CD4-positive, CD25-positive, alpha-beta regulatory T cell (primary cell): ENCODE data around the gene NPRL2. TPM values are rescaled to one million over a fixed set of nuclear protein-coding genes. Genes with fewer than 3 reads are reported as not detected.

Experiments
- ATAC-seq, 2 donors: fragments of 150-1000 bp; cut with Tn5 transposase; one replicate each; pipeline ENCODE4 v1.10.0; 2021; ENCODE audit warnings: low read depth in 2 of 2, moderate number of reproducible peaks in 2 of 2, moderate library complexity in 1 of 2
- DNase-seq, 3 donors: peaks; one replicate each; pipeline versions ENCODE4 v3.0.0 to v3.0.0-alpha.2; 2012 to 2022; ENCODE audit warnings: mixed read lengths in 1 of 3
- H3K27ac ChIP-seq: one replicate; pipeline ENCODE4 v1.7.0; 2013; ENCODE audit warnings: mild to moderate bottlenecking, low read length; ENCODE audit not compliant: insufficient read depth, poor library complexity, severe bottlenecking
- H3K27me3 ChIP-seq: one replicate; pipeline ENCODE4 v1.7.0; 2013; ENCODE audit warnings: low read length; ENCODE audit not compliant: control insufficient read depth, insufficient read depth
- H3K36me3 ChIP-seq: one replicate; pipeline ENCODE4 v1.7.0; 2013; ENCODE audit warnings: mild to moderate bottlenecking, low read length, moderate library complexity; ENCODE audit not compliant: control insufficient read depth, insufficient read depth
- H3K4me1 ChIP-seq: 2 replicates; pipeline ENCODE4 v1.7.0; 2013; ENCODE audit warnings: mild to moderate bottlenecking, low read length; ENCODE audit not compliant: insufficient read depth, control insufficient read depth, poor library complexity, severe bottlenecking
- H3K4me3 ChIP-seq: one replicate; pipeline ENCODE4 v1.7.0; 2013; ENCODE audit warnings: low read depth, mild to moderate bottlenecking, low read length, moderate library complexity
- H3K9me3 ChIP-seq, 2 experiments: 1 replicate in 1 of 2; 2 replicates in 1 of 2; pipeline ENCODE4 v1.7.0; 2013; ENCODE audit warnings: low read length in 2 of 2, mild to moderate bottlenecking in 1 of 2, moderate library complexity in 1 of 2; ENCODE audit not compliant: control insufficient read depth in 2 of 2
- H3K27ac Mint-ChIP-seq, 3 donors: one replicate each; pipeline ENCODE4 v1.8.0; 2020 to 2022; ENCODE audit warnings: mild to moderate bottlenecking in 3 of 3, mixed read lengths in 3 of 3, moderate library complexity in 2 of 3
- H3K27me3 Mint-ChIP-seq: one replicate; pipeline ENCODE4 v1.8.0; 2022; ENCODE audit warnings: mild to moderate bottlenecking, mixed read lengths
- H3K36me3 Mint-ChIP-seq: one replicate; pipeline ENCODE4 v1.8.0; 2020; ENCODE audit warnings: mixed read lengths
- H3K4me1 Mint-ChIP-seq, 4 donors: one replicate each; pipeline ENCODE4 v1.8.0; 2020 to 2022; ENCODE audit warnings: mixed read lengths in 4 of 4, mild to moderate bottlenecking in 1 of 4
- H3K4me3 Mint-ChIP-seq, 4 donors: one replicate each; pipeline ENCODE4 v1.8.0; 2020 to 2022; ENCODE audit warnings: mild to moderate bottlenecking in 4 of 4, mixed read lengths in 4 of 4, moderate library complexity in 3 of 4
- H3K9me3 Mint-ChIP-seq, 7 donors: one replicate each; pipeline ENCODE4 v1.8.0; 2020 to 2022; ENCODE audit warnings: mixed read lengths in 7 of 7, mild to moderate bottlenecking in 3 of 7, moderate library complexity in 2 of 7
- polyA plus RNA-seq, 4 donors: library from polyadenylated mRNA; unstranded; fragments of 300-500 nt; fragmentation: Illumina TruSeq; gene quantifications; one replicate each; pipeline ENCODE4 v1.2.3, GENCODE V29; 2021
- total RNA-seq: library from RNA; stranded (reverse); gene quantifications from one replicate; pipeline ENCODE4 v1.2.3, GENCODE V29; 2022

NPRL2 gene
- total RNA-seq (30.1 TPM), polyA plus RNA-seq (10 to 100 TPM; 43.0 to 51.8 (median 49.6) TPM)

DNA sequence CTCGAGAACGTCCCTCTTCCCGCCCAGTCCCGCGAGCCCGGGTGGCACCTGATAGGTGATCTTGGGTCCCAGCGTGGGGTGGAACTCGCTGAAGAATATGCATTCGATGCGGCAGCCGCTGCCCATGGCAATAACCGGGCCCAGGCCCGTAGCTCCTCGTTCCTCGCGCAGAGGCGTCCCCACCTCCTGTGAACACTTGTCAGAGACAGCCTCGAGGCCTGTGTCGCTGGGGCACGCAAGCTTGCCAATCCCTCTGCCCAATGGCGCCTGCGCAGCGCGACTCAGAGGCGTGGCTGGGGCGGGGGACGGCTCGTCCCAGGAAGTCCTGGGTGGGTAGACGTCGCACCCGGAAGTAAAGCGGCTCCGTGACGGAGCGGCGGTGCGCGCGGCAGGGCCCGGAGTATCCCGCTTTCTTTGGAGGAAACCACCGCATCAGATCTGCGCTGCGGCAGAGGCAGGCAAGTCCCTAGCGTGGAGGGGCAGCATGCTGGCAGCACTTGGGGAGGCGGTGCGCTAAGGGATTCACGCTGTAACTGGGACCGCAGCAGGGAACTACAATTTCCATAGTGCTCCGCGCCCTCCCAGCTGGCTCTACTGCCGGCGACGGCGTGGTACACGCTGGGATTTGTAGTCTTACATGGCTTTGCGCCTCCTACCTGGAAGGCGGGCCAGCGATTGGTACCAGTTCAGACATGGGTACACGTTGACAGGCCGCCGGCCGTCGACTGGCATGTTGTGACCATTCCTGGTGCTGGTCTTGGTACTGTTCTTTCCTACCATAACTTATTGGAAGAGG, at the start of gene NPRL2, which contains the start of gene CYB561D2:
Gene NPRL2 (minus strand): TSS at position 249 of the 796 bp plus-strand sequence. CDS start 123 bp downstream, at position 126.
Gene CYB561D2 (plus strand): TSS at position 336 of the 796 bp plus-strand sequence. CDS start 572 bp downstream, outside the sequence.
- DNase-seq (peak; percentile 98 to 99 (median 99)), ATAC-seq (peak; percentile 86 to 87)
- Mint-ChIP-seq H3K4me1 (peaks cover 5 to 87% (median 44%) of the 10 kb centered on the region in 4 donors), H3K27me3 (no peaks in the 10 kb centered on the region), H3K9me3 (no peaks in the 10 kb centered on the region), H3K27ac (peak within 1 kb of the TSS; percentile 98 to 99 (median 99)), H3K4me3 (peak within 1 kb of the TSS; percentile 91 to 97 (median 96)), H3K36me3 (peaks cover 16% of the 10 kb centered on the region)
- Histone ChIP-seq H3K27me3 (no peaks in the 10 kb centered on the region), H3K27ac (peak within 1 kb of the TSS; percentile 93), H3K4me3 (peak within 1 kb of the TSS; percentile 83), H3K9me3 (no peaks in the 10 kb centered on the region), H3K36me3 (peaks cover 45% of the 10 kb centered on the region), H3K4me1 (peaks cover 46% of the 10 kb centered on the region)

DNA sequence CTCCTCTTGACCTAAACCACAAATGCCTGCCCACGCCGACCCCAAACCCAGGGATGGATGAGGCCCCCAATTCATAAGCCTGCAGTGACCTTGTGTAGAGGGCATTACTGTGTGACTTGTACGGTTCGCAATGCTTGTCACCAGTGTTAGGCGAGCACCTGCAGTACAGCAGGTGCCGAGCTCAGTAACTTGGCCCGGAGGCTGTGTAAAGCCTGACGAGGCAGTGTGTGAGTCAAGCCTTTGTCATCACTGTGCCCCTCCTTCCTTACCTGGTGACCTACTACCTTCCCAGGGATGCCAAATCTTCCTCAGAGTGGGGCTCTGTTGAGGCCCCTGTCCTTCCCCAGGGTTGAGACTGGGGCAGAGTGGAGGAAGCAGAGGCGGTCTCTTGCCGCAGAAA, 45.9 kb upstream of the NPRL2 start:
- Histone ChIP-seq H3K4me3 (no peak overlapping the region), H3K27ac (no peak overlapping the region), H3K9me3 (no peaks in the 10 kb centered on the region), H3K27me3 (no peaks in the 10 kb centered on the region), H3K4me1 (no peaks in the 10 kb centered on the region), H3K36me3 (no peaks in the 10 kb centered on the region)
- Mint-ChIP-seq H3K27ac (peak overlapping the region in 1 of 3 donors; percentile 88), H3K36me3 (no peaks in the 10 kb centered on the region), H3K4me1 (peaks cover 0 to 5% (median 0%) of the 10 kb centered on the region in 4 donors), H3K27me3 (no peaks in the 10 kb centered on the region), H3K9me3 (no peaks in the 10 kb centered on the region), H3K4me3 (no peak overlapping the region)
- no peak for DNase-seq
- ATAC-seq = no peak

DNA sequence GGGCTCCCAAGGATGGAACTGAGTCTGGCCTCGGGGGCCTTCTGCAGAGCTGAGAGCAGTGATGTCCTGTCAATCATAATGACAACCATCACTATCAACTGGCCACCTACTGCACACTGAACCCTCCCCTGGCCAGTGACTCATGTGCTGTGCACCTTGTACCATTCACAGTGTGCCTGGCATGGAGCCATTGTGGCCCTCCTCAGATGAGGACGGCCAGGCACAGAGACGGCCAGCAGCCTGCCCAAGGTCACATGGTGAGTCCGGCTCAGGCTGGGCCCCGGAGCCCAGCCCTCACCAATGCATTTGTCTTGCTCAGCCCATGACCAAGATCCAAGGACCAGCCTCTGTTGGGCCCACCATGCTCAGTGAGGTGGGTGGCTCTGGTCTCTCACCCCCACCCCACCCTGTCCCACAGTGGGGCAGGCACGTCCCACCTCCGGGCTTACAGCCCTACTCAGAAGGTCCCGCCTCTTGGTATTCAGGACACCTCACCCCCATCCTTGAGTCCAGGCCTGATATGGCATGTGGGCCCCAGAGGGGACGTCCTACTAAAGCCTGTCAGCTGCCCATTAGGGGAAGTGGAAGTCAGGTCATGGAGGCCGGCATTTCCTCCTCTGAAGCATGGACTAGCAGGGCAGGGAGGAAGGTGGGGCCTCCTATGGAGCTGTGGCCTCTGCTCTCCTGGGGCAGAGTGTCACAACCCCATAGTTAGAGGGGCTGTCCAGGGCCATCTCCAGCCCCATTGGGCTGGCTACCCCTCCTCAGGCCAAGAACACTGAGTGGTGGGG, 44.7 kb upstream of the NPRL2 start:
- ATAC-seq (no peak), DNase-seq (no peak)
- no peak overlapping the region for H3K4me3 ChIP-seq
- H3K36me3 ChIP-seq = no peaks in the 10 kb centered on the region
- H3K4me1 ChIP-seq = no peaks in the 10 kb centered on the region
- no peak overlapping the region for H3K27ac Mint-ChIP-seq
- H3K4me3 Mint-ChIP-seq = peak overlapping the region in 1 of 4 donors; percentile 2
- no peaks in the 10 kb centered on the region for H3K9me3 Mint-ChIP-seq
- H3K27me3 ChIP-seq = no peaks in the 10 kb centered on the region
- H3K36me3 Mint-ChIP-seq = no peaks in the 10 kb centered on the region
- H3K9me3 ChIP-seq = no peaks in the 10 kb centered on the region
- peaks cover 0 to 5% (median 0%) of the 10 kb centered on the region in 4 donors for H3K4me1 Mint-ChIP-seq
- no peaks in the 10 kb centered on the region for H3K27me3 Mint-ChIP-seq
- no peak overlapping the region for H3K27ac ChIP-seq

DNA sequence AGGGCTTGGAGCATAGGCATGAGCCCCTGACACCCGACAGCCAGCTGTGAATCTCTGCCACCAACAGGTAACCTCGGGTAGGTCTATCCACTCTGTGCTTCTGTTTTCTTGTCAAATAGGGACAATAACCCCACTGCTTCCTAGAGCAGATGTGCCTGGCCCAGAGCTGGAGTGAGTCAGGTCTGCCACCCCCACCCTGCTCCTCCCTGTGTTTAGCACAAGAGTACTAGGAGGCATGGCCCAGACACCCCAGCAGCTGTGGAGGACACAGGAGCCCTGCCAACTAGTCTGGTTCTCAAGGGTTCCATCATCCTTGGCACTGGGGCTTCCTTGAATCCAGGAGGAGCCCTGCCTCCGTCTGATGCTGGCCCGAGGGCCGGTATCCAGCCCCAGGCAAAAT, 42.5 kb upstream of the NPRL2 start:
- Histone ChIP-seq H3K27me3 (no peaks in the 10 kb centered on the region), H3K4me1 (no peaks in the 10 kb centered on the region), H3K27ac (no peak overlapping the region), H3K36me3 (no peaks in the 10 kb centered on the region), H3K4me3 (no peak overlapping the region), H3K9me3 (no peaks in the 10 kb centered on the region)
- H3K4me3 Mint-ChIP-seq = no peak overlapping the region
- H3K27me3 Mint-ChIP-seq = no peaks in the 10 kb centered on the region
- no peaks in the 10 kb centered on the region for H3K9me3 Mint-ChIP-seq
- peaks cover 0 to 2% (median 0%) of the 10 kb centered on the region in 4 donors for H3K4me1 Mint-ChIP-seq
- H3K27ac Mint-ChIP-seq = no peak overlapping the region
- ATAC-seq = no peak
- DNase-seq = no peak
- H3K36me3 Mint-ChIP-seq = no peaks in the 10 kb centered on the region

DNA sequence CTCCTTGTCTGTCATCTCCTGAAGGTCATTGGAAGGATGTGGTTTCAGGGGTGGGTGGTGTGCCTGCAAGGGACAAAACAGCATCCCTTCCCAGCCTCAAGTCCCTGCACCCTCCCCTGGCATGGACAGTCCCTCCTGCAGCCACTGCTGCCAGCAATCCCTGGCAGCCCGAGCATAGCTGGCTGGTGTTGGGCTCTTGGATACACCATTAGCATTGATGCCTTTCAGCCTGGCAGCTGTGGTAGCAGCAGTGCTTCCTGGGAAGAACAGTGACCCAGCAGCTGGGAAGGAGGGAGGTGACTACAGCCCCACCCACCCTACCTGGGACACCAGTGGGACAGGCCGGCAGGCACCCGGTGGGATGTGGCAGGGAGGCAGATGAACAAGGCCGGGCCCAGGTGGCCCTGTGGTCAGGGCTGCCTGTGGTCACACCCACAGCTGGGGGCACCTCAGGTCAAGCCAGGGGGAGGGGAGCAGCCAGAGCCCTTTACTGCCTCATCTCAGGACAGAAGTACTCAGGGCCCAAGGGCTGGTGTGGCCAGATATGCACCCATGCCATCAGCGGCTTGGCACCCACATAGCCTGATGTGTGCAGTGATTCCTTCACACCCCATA, 41.6 kb upstream of the NPRL2 start:
- no peak overlapping the region for H3K4me3 Mint-ChIP-seq
- DNase-seq = no peak
- peaks cover 0 to 2% (median 0%) of the 10 kb centered on the region in 4 donors for H3K4me1 Mint-ChIP-seq
- Histone ChIP-seq H3K36me3 (no peaks in the 10 kb centered on the region), H3K4me1 (no peaks in the 10 kb centered on the region), H3K9me3 (no peaks in the 10 kb centered on the region), H3K4me3 (no peak overlapping the region), H3K27me3 (no peaks in the 10 kb centered on the region), H3K27ac (no peak overlapping the region)
- no peaks in the 10 kb centered on the region for H3K36me3 Mint-ChIP-seq
- H3K27ac Mint-ChIP-seq = peak overlapping the region in 1 of 3 donors; percentile 23
- H3K27me3 Mint-ChIP-seq = no peaks in the 10 kb centered on the region
- H3K9me3 Mint-ChIP-seq = no peaks in the 10 kb centered on the region
- no peak for ATAC-seq

DNA sequence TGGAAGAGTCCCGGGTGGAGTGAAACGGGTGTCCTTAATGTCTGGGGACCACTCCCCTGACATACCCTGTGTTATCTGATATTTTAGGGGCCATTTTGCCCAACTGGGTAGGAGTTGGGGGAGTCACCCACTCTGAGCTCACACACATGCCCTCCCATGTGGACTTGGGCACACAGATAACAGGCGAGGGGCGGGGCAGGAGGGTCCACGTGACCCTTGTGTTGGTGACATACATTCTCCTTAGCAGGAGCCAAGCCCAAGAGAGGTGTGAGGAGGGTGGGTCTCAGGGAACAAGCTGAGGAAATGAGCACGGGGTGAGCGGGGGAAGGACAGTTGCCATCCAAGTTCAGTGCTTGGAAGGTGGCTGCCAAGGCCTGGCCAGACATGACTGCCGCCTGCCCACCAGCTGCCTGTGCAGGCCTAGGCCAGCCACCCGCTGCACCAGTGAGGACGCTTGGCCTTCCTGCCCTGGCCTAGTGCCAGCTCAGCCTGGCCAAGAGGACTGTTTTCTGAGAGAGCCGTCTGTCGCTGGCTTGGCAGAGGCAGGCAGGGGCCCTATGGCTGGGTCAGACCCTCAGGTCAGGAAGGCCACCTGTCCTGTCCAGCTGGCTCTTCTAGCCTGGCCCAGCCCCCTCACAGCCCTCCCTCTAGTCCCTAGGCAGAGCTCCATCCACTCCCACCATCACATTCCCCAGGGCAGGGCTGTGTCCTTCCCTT, 40.1 kb upstream of the NPRL2 start:
- H3K27me3 Mint-ChIP-seq = no peaks in the 10 kb centered on the region
- Histone ChIP-seq H3K4me3 (no peak overlapping the region), H3K36me3 (no peaks in the 10 kb centered on the region), H3K27me3 (no peaks in the 10 kb centered on the region), H3K9me3 (no peaks in the 10 kb centered on the region), H3K27ac (no peak overlapping the region), H3K4me1 (no peaks in the 10 kb centered on the region)
- peak overlapping the region in 1 of 3 donors; percentile 56 for H3K27ac Mint-ChIP-seq
- ATAC-seq = no peak
- DNase-seq = no peak
- no peaks in the 10 kb centered on the region for H3K9me3 Mint-ChIP-seq
- no peaks in the 10 kb centered on the region for H3K36me3 Mint-ChIP-seq
- H3K4me3 Mint-ChIP-seq = no peak overlapping the region
- peaks cover 0 to 2% (median 0%) of the 10 kb centered on the region in 4 donors for H3K4me1 Mint-ChIP-seq

DNA sequence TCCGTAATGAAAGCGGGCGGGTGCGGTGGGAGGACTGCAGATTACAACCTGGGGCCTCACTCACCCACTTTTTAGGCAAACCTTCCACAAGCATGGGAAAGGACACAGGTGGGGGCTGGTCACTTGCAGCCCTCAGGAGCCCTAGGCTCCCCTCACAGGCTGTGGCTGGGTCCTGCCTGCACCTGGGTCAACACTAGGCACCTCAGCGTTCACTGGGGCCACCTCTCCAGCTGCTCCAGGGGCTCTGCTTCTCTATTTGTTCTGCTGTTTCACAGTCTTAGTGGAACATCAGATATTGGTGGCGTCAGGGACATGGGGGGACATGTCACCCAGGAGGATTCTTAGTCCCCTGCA, 38.8 kb upstream of the NPRL2 start:
- Mint-ChIP-seq H3K27ac (no peak overlapping the region), H3K4me1 (peaks cover 0 to 2% (median 0%) of the 10 kb centered on the region in 4 donors), H3K4me3 (no peak overlapping the region), H3K9me3 (no peaks in the 10 kb centered on the region), H3K36me3 (no peaks in the 10 kb centered on the region), H3K27me3 (no peaks in the 10 kb centered on the region)
- no peak overlapping the region for H3K4me3 ChIP-seq
- no peak for DNase-seq
- H3K9me3 ChIP-seq = no peaks in the 10 kb centered on the region
- H3K36me3 ChIP-seq = no peaks in the 10 kb centered on the region
- no peaks in the 10 kb centered on the region for H3K27me3 ChIP-seq
- H3K4me1 ChIP-seq = no peaks in the 10 kb centered on the region
- H3K27ac ChIP-seq = no peak overlapping the region
- no peak for ATAC-seq
